CD1c-positive myeloid dendritic cell (primary cell): ENCODE results near the gene PRB2.
"Not testable (repeated sequence)": the region's sequence is repeated elsewhere in the genome, so short reads cannot be mapped to it uniquely, and the experiment has no call there.

Experiments
- DNase-seq: peaks from one replicate; pipeline ENCODE4 v3.0.0-alpha.2; 2016; ENCODE audit errors: extremely low spot score

The PRB2 gene

DNA sequence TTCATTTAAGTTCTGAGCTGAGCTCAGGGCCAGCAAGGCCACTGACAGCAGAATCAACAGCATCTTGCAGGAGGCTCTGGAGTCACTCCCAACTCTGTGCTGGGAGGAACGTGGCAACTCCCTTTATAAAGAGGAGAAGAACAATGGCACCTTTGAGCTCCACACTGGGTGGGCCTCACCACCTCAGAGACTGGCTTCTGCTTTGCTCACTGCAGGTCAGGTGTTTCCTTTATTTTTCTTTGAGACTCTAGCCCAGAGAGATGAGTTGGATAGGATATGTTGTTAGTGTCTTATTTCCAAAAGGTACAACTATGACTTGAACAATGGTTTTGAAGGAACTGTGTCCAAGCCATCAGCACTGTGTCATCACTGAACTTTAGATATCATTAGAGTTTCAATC is at the start of gene PRB2:
TSS of gene PRB2 (minus strand) at position 101 of the 400 bp plus-strand sequence. CDS start at position 63, 38 bp downstream.
- DNase-seq = not testable (repeated sequence)

DNA sequence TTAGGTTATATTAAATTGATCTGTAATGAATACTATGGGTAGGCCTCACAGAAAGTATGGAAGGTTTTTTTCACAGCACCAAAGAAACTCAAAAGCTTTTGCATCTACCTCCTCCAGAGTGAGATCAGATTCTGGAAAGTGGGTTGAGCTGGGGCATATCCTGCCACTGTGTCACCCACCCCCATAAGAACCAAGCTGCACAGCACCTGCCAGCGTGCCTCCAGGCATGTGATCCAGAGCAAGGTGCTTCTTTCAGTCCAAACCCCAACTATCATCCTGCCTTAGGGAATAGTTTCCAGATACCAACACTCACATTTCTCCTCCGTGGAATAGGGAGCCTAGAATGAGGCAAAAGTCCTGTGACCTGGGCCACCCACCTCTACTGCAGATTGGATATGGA is 42.6 kb upstream of the PRB2 start:
- no peak for DNase-seq

DNA sequence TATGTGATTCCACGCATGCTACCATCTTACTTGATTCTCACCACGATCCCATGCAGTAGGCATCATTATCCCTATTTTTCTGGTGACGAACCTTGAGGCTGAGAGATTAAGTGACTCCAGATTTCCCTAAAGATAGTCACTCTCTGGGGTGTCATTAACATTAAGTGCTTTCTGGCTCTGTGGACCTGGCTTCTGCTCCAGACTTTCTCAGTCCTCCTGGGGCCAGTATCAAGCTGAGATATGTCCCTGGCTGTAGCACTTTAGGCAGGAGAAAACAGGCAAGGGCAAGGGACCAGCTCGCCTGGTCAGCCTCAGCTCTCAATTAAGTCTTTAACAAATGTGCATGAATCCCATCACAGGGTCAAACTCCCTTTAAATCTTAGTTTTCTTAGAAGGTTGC is 38.3 kb upstream of the PRB2 start:
- DNase-seq = no peak

DNA sequence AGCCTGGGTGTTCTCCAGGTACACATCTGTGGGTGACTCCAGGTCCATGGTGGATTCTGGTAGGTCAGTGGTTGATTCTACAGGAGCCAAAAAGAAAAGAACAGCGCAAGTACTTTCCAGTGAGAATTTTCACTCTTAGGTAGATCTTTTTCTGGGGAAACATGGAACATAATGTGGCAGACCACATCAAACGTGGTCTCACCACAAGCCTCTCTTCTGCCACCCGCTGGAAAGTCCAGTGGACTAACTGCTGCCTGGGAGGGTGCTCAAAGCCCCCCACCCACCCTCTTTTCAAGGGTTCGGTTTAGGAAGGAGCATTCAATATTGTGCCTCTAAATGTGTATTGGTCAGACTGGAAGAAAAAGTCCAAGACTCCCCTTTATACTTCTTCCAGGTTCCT is 36.1 kb upstream of the PRB2 start:
- no peak for DNase-seq

DNA sequence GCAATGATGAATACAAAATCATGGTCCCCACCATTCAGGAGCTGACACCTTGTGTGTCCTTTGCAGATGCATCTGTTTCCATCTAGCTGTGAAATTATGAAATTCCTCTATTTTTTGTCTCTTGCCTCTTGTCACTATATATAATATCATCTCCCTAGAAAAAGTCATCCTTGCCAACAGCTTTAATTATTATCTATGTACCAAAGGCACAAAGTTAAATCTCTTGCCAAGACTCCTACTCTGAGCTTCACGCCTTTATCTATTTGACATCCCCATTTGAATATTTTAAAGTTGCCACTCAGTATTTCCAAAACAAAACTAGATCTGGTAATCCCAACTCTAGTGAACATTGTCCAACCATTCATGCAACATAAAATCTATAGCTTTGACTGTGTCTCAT is 32.0 kb upstream of the PRB2 start:
- no peak for DNase-seq

DNA sequence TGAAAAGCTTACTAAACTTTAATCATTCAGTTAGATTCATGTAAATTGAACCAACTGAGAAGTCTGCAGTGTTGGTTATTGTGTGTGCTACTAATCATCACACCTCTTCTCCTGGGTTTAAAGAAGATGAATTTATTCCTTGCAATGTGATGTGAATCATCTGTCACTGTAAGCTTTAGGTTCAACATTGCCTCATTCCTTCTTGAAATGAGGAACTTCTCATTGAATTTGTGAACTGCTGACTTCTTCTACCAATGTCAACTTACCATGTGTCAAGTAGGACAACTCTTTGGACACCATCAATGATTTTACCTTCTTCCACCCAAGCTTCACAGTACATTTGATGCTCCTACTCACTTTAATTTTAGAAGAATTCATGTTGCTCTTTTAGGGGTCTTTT is 17.4 kb upstream of the PRB2 start:
- no peak for DNase-seq

DNA sequence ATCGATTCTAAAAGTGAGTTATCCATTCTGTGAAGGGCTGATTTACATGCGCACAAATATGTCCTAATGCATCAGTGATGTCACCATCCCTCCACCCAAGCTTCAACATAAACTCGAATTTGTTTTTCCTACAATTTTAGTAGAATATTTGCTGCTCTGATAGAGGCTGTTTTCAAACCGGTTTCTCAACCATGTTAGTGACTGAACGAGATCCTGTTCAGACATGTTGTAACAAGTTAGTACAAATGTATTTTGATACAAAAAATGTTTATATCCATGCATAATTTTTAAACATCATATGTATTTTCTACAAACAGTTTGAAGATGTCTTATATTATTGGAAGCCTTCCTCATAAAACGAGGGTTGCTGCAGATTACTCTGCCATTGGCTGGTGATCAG is 12.7 kb upstream of the PRB2 start:
- no peak for DNase-seq

DNA sequence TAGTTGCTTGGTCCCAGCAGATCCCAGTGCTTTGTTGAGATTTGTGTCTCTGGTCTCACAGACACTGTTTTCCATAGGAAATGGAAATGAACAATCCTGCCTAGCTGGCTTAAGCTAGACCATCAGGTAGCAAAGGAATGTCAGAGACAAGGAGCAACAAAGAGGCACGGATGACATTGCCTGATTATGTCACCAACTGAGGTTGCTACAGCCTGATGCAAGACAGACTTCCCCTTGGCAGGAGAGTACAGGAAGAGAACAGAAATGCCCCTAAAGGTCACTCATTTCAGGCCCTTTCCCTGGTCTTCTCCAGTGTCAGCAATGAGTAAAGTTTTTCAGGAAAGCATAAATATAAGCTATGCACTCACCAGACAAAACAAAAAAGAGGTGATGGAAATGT is 2.0 kb upstream of the PRB2 start:
- peak; percentile 21 for DNase-seq

DNA sequence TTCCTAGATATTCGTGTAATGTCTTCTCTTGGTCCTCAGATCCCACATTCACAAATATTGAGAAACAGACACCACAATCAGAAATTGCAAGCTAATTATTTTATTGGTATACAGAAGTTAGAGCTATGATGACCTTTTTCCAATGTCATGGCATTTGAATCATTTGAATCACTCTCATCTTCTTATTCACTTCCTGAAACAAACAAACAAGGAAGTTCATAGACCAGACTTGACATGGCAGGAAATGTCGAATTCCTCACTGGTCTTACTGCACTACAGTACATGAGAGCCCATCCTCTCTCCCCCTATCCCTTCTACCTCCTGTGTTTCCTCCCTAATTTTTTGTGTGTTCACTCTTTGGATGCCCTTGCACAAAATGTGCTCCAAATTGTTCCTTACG is 3.9 kb downstream of the PRB2 start:
- DNase-seq = peak; percentile 51

DNA sequence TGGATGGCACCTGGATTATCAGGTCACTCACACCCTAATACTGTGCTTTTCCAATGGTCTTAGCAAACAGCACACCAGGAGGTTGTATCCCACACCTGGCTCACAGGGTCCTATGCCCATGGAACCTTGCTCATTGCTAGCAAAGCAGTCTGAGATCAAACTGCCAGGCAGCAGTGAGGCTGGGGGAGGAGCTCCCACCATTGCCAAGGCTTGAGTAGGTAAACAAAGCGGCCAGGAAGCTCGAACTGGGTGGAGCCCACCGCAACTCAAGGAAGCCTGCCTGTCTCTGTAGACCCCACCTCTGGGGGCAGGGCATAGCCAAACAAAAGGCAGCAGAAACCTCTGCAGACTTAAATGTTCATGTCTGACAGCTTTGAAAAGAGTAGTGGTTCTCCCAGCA is 17.9 kb downstream of the PRB2 start:
- not testable (repeated sequence) for DNase-seq

DNA sequence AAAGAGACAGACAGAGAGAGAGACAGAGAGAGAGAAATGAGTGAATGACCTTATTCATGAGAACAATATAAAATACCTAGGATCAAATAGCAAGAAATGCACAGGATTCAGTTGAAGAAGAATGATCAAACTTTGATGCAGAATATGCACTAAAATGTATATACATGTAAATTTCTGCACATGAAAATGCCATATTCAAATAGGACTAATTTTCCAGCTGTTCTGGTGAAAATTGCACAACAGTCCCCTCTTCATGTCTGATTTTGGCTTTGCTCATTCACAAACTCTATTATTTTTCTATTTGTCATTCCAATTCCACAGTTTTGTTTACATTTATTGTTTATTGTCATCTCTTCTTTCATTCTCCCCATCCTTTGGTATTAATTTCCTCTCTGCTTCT is 34.2 kb downstream of the PRB2 start:
- DNase-seq = no peak

DNA sequence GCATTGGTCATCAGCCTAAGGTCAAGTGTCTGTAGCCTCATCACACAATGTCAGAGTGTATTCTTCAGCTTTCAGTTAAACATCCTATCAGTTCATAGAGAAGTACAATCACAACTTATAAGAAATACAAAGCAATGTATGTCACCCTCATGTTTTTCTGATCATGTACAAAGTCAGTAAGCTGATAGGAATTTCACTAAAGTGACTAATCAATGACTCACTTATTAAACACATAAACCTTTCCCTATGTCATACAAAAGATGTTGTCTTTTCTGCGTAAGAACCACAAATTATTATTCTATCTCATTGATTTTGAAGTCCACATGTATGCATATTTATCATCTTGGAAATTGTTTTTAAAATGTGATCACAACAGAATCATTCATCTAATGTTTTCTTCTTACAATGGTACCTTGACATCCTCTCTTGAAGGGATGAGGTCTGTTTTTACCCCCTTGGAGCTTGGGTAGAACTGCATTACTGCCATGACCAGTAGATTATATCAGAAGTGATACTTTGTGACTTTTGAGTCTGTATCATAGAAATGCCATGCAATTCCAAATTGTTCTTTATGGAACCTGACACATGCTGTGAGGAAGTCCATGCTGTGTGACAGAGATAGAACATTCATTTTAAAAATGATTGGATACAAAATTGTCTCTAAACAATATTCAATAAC is 35.0 kb downstream of the PRB2 start:
- DNase-seq = not testable (repeated sequence)

DNA sequence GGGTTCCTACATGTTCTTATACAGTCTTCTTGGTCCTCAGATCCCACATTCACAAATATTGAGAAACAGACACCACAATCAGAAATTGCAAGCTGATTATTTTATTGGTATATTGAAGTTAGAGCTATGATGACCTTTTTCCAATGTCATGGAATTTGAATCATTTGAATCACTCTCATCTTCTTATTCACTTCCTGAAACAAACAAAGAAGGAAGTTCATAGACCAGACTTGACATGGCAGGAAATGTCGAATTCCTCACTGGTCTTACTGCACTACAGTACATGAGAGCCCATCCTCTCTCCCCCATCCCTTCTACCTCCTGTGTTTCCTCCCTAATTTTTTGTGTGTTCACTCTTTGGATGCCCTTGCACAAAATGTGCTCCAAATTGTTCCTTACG is 43.6 kb downstream of the PRB2 start:
- not testable (repeated sequence) for DNase-seq

DNA sequence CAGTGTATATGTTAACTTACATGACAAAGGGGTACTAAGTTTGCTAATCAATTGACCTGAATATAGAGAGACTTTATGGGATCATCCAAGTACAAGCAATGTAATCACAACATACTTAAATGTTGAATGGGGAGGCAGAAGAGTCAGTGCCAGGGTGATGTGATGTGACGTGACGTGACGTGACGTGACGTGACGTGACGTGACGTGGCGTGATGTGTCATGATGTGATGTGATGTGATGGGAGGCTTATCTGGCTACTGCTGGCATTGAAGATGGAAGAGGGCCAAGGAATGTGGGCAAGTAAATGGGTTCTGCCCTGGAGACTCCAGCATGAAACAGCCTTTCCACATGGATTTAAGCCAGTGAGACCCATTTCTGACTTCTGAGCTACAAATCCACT is 46.9 kb downstream of the PRB2 start:
- DNase-seq = no peak

DNA sequence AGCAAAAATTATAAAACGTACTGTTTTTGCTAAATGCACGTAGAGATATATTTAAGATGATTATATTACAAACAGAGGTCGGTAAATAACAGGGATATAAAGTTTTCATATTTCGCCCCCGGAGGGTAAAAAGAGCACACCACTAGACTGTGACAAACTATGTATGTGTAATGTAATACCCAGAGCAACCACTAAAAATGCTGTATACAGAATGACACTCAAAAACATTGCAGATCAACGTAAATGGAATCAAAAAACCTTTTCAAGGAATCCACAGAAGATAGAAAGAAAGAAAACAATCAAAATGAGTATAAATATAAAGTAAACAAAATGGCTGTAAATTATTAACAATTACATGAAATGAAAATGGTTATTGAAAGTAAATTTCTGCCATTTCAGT is 47.6 kb downstream of the PRB2 start:
- no peak for DNase-seq

DNA sequence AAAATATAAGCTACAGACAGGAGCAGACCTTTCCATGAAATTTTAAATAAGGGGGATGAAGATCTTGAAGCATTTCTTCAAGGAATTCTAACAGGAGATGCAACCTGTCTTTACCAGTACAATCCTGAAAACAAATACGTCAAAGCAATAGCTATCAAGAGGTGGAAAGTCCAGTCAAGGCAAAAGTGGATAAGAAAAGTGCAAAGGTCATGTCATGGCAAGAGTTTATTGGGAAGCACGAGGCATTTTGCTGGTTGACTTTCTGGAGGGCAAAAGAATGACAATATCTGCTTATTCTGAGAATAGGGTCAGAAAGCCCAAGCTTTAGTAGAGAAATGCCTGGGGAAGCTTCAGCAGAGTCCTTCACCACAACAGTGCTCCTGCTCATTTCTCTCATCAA is 50.9 kb downstream of the PRB2 start:
- DNase-seq = no peak
